ENCODE measurements around the gene AQP10.

DNA sequence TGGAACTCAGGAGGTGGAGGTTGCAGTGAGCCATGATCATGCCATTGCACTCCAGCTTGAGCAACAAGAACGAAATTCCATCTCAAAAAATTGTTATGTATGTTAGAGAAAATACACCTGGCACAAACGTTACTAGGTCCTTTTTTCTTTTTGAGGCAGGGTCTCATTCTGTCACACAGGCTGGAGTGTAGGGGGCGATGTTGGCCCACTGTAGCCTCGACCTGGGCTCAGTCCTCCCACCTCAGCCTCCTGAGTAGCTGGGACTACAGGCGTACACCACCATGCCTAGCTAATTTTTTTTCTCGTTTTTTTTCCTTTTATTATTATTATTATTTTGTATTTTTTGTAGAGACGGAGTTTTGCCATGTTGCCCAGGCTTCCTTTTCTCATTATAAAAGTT, 44.1 kb upstream of the AQP10 start:
- TF ChIP-seq, protein P1, sequence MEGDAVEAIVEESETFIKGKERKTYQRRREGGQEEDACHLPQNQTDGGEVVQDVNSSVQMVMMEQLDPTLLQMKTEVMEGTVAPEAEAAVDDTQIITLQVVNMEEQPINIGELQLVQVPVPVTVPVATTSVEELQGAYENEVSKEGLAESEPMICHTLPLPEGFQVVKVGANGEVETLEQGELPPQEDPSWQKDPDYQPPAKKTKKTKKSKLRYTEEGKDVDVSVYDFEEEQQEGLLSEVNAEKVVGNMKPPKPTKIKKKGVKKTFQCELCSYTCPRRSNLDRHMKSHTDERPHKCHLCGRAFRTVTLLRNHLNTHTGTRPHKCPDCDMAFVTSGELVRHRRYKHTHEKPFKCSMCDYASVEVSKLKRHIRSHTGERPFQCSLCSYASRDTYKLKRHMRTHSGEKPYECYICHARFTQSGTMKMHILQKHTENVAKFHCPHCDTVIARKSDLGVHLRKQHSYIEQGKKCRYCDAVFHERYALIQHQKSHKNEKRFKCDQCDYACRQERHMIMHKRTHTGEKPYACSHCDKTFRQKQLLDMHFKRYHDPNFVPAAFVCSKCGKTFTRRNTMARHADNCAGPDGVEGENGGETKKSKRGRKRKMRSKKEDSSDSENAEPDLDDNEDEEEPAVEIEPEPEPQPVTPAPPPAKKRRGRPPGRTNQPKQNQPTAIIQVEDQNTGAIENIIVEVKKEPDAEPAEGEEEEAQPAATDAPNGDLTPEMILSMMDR (IDR thresholded peaks at IDR 0.05), result peak in 1 of 7 experiments; percentile 18
- no peak for TF ChIP-seq POLR2A (IDR thresholded peaks at IDR 0.05)

Data from body of pancreas (tissue), 4 donors.